Ovary (tissue), 3 donors: ENCODE measurements around the gene CPOX.

Experiments used
- POLR2A ChIP-seq: fragments of 450-650 bp; IDR thresholded peaks from one replicate; pipeline ENCODE4 v1.6.1; 2017; ENCODE audit warnings: antibody characterized with exemption, mild to moderate bottlenecking, moderate library complexity
- TF ChIP-seq, protein P1 (sequence below), 3 donors: fragments of 450-650 bp in 2 of 3; fragments of 200-600 bp in 1 of 3; IDR thresholded peaks; one replicate each; pipeline versions ENCODE4 v1.5.1 to v1.8.0; 2016 to 2022; ENCODE audit warnings: antibody characterized with exemption in 3 of 3, mild to moderate bottlenecking in 1 of 3
- donor health status: DM: no; HTN: no; CAD: no.

DNA sequence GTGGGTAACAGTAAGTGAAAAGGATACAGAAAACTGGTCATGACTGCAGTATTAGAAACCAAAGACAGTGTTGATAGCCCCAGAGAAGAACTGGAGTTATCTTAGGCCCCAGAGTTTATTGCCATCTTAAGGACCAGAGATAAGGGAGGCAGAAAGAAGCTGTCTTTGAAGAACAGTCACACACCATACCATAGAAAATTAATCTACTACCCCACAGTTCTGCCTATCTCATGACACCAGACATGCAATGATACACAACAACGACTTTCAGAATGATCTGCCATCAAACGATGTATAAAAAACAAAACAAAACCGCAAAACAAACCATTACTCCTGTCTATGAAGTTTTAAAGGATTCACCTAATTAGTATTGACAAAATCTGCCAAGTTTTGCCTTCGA lies 9.6 kb downstream of the CPOX start:
- TF ChIP-seq, protein P1, sequence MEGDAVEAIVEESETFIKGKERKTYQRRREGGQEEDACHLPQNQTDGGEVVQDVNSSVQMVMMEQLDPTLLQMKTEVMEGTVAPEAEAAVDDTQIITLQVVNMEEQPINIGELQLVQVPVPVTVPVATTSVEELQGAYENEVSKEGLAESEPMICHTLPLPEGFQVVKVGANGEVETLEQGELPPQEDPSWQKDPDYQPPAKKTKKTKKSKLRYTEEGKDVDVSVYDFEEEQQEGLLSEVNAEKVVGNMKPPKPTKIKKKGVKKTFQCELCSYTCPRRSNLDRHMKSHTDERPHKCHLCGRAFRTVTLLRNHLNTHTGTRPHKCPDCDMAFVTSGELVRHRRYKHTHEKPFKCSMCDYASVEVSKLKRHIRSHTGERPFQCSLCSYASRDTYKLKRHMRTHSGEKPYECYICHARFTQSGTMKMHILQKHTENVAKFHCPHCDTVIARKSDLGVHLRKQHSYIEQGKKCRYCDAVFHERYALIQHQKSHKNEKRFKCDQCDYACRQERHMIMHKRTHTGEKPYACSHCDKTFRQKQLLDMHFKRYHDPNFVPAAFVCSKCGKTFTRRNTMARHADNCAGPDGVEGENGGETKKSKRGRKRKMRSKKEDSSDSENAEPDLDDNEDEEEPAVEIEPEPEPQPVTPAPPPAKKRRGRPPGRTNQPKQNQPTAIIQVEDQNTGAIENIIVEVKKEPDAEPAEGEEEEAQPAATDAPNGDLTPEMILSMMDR (IDR thresholded peaks at IDR 0.05) = no peak
- no peak for TF ChIP-seq POLR2A
